CMK (cell line): ENCODE data around the gene GLI1.
"Not testable (repeated sequence)": the region's sequence is repeated elsewhere in the genome, so short reads cannot be mapped to it uniquely, and the experiment has no call there.

Source experiments
- DNase-seq: peaks from one replicate; pipeline ENCODE4 v3.0.0-alpha.2; 2010; ENCODE audit warnings: low read depth

Gene GLI1

GRCh38 chr12:57498132-57498502, 38.5 kb downstream of the GLI1 start:
- no peak for DNase-seq

GRCh38 chr12:57498571-57498970, 39.0 kb downstream of the GLI1 start:
- no peak for DNase-seq

- no peak for DNase-seq
Observed at GRCh38 chr12:57500213-57500612, 40.6 kb downstream of the GLI1 start.

- not testable (repeated sequence) for DNase-seq
Observed at GRCh38 chr12:57502311-57502969, 42.9 kb downstream of the GLI1 start.

GRCh38 chr12:57506541-57506940, 47.0 kb downstream of the GLI1 start:
- not testable (repeated sequence) for DNase-seq

- not testable (repeated sequence) for DNase-seq
Observed at GRCh38 chr12:57507796-57508195, 48.2 kb downstream of the GLI1 start.

- no peak for DNase-seq
Observed at GRCh38 chr12:57511161-57511560, 51.6 kb downstream of the GLI1 start.

GRCh38 chr12:57511588-57512325, 52.2 kb downstream of the GLI1 start:
- no peak for DNase-seq

- no peak for DNase-seq
Observed at GRCh38 chr12:57512665-57513064, 53.1 kb downstream of the GLI1 start.

- no peak for DNase-seq
Observed at GRCh38 chr12:57513266-57513665, 53.7 kb downstream of the GLI1 start.

- DNase-seq = not testable (repeated sequence)
Observed at GRCh38 chr12:57513677-57514076, 54.1 kb downstream of the GLI1 start.

- not testable (repeated sequence) for DNase-seq
Observed at GRCh38 chr12:57514246-57514645, 54.7 kb downstream of the GLI1 start.

GRCh38 chr12:57514720-57515407, 55.3 kb downstream of the GLI1 start:
- DNase-seq = no peak

- no peak for DNase-seq
Observed at GRCh38 chr12:57515408-57515933, 55.9 kb downstream of the GLI1 start.

GRCh38 chr12:57515934-57516541, 56.5 kb downstream of the GLI1 start:
- DNase-seq = no peak

GRCh38 chr12:57516617-57517153, 57.1 kb downstream of the GLI1 start:
- no peak for DNase-seq

GRCh38 chr12:57517187-57517586, 57.6 kb downstream of the GLI1 start:
- DNase-seq = no peak

- DNase-seq = not testable (repeated sequence)
Observed at GRCh38 chr12:57517718-57518117, 58.1 kb downstream of the GLI1 start.

GRCh38 chr12:57518176-57518919, 58.8 kb downstream of the GLI1 start:
- no peak for DNase-seq

- no peak for DNase-seq
Observed at GRCh38 chr12:57518920-57519795, 59.6 kb downstream of the GLI1 start.

GRCh38 chr12:57519796-57520052, 60.1 kb downstream of the GLI1 start:
- DNase-seq = no peak
